H1 (cell line): Measurements from ENCODE around the gene SENP3. TPM values are rescaled to one million over a fixed set of nuclear protein-coding genes. Genes with fewer than 3 reads are reported as not detected.

ENCODE experiments used
- BACH1 ChIP-seq: IDR thresholded peaks from 2 replicates; pipeline ENCODE4 v1.6.1; 2012; ENCODE audit warnings: low read length, improper control_type of control experiment
- CBX8 ChIP-seq: fragments of 300-800, 300-1000 bp; sonication (generic); IDR thresholded peaks from 2 replicates; pipeline ENCODE4 v1.7.1; 2016; ENCODE audit warnings: low read depth, low read length, borderline replicate concordance
- CREB1 ChIP-seq: IDR thresholded peaks from 2 replicates; pipeline ENCODE4 v1.6.1; 2012; ENCODE audit warnings: inconsistent platforms
- KDM4A ChIP-seq: IDR thresholded peaks from one replicate; pipeline ENCODE4 v1.7.1; 2012; ENCODE audit warnings: low read depth, mild to moderate bottlenecking, moderate library complexity, low read length, inconsistent platforms; ENCODE audit not compliant: severe bottlenecking
- MAFK ChIP-seq: IDR thresholded peaks from 2 replicates; pipeline ENCODE4 v1.6.1; 2012; ENCODE audit warnings: low read depth, mild to moderate bottlenecking, improper control_type of control experiment, low read length
- RAD21 ChIP-seq, 2 experiments: IDR thresholded peaks in 1 of 2; conservative IDR thresholded peaks in 1 of 2; 2 replicates each; pipeline ENCODE4 v1.6.1; 2011; ENCODE audit warnings: low read depth in 2 of 2, low read length in 2 of 2, improper control_type of control experiment in 1 of 2, inconsistent platforms in 1 of 2, mild to moderate bottlenecking in 1 of 2, moderate library complexity in 1 of 2
- TAF7 ChIP-seq: optimal IDR thresholded peaks from 2 replicates; pipeline ENCODE3; 2011; ENCODE audit warnings: low read depth, mild to moderate bottlenecking, inconsistent platforms, low read length, moderate library complexity, borderline replicate concordance
- polyA plus RNA-seq, 7 experiments: library from polyadenylated mRNA; depleted of rRNA in 3 of 7; stranded (reverse) in 5 of 7; unstranded in 2 of 7; fragments of >200 nt in 5 of 7; fragments of 200-250 nt in 2 of 7; gene quantifications; 1 replicate in 5 of 7; 2 replicates in 1 of 7; 4 replicates in 1 of 7; pipeline versions ENCODE4 v1.2.1 to v1.2.3, GENCODE V29; 2011 to 2013; ENCODE audit warnings: missing spikeins in 2 of 7, mixed read lengths in 2 of 7
- total RNA-seq: library from RNA; stranded (reverse); fragmentation: NEBNext Ultra II Directional; extraction: Animal tissue kit (Norgen Biotek cat#: 25700); gene quantifications from 2 replicates; pipeline ENCODE4 v1.2.1, GENCODE V29; 2021
- TF ChIP-seq, protein P1 (sequence below), 3 experiments: IDR thresholded peaks; 1 replicate in 2 of 3; 2 replicates in 1 of 3; pipeline versions ENCODE4 v1.5.1 to v1.6.1; 2011; ENCODE audit warnings: low read length in 3 of 3, mild to moderate bottlenecking in 3 of 3, inconsistent platforms in 2 of 3, low read depth in 1 of 3, moderate library complexity in 1 of 3; ENCODE audit not compliant: insufficient read depth in 1 of 3; ENCODE audit errors: control extremely low read depth in 1 of 3
- TF ChIP-seq, protein P2 (sequence below): IDR thresholded peaks from 2 replicates; pipeline ENCODE4 v1.6.1; 2011; ENCODE audit warnings: low read length, improper control_type of control experiment

SENP3 gene
- total and polyA plus RNA-seq, 2 of the 8 experiments (the other 6 are each of a cell fraction or from before 2014, with no cell fraction given) = 86.2 to 129 TPM

DNA sequence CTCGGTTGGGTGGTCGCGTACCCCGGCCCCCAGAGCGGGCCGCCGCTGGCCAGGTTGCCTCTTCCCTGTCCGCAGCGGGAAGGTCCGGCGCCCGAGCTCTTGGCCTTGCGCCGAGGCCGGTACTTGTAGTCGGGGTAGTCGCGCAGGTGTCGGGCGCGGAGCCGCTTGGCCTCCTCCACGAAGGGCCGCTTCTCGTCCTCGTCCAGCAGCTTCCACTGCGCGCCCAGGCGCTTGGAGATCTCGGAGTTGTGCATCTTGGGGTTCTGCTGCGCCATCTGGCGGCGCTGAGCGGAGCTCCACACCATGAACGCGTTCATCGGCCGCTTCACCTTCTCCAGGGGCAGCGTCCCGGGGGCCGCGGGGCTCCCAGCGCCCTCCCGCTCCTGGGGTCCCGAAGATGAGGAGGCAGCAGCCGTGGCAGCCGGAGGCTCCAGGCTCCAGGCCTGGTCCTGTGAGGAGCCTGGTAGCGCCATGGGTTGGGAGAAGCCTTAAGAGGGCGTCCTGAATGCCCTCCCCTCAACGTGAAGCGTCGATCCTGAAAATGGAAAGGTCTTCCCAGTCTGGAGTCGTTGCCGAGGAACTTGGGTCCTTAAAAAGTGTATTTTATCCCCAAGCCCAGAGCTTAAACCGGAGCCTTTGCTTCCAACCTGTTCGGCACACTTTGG lies 27.6 kb downstream of the SENP3 start (continued):
- TF ChIP-seq, protein P1, sequence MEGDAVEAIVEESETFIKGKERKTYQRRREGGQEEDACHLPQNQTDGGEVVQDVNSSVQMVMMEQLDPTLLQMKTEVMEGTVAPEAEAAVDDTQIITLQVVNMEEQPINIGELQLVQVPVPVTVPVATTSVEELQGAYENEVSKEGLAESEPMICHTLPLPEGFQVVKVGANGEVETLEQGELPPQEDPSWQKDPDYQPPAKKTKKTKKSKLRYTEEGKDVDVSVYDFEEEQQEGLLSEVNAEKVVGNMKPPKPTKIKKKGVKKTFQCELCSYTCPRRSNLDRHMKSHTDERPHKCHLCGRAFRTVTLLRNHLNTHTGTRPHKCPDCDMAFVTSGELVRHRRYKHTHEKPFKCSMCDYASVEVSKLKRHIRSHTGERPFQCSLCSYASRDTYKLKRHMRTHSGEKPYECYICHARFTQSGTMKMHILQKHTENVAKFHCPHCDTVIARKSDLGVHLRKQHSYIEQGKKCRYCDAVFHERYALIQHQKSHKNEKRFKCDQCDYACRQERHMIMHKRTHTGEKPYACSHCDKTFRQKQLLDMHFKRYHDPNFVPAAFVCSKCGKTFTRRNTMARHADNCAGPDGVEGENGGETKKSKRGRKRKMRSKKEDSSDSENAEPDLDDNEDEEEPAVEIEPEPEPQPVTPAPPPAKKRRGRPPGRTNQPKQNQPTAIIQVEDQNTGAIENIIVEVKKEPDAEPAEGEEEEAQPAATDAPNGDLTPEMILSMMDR (IDR thresholded peaks at IDR 0.05; ENCODE audit: control extremely low read depth in 1 of 3, insufficient read depth in 1 of 3, low read depth in 1 of 3, low read length in 3 of 3) = peak; percentile 86 to 92 (median 91)
- TF ChIP-seq MAFK = no peak
- TF ChIP-seq CBX8 = no peak
- TF ChIP-seq RAD21 (IDR thresholded peaks at IDR 0.05 in 1 of 2, conservative IDR thresholded peaks at IDR 0.05 in 1 of 2; ENCODE audit: low read depth in 2 of 2, low read length in 2 of 2) = peak; percentile 66 to 83
- TF ChIP-seq BACH1 = peak; percentile 32; the same call in 1 of the 2 replicates
- TF ChIP-seq KDM4A = peak; percentile 32
- TF ChIP-seq TAF7 = peak; percentile 43
- TF ChIP-seq, protein P2, sequence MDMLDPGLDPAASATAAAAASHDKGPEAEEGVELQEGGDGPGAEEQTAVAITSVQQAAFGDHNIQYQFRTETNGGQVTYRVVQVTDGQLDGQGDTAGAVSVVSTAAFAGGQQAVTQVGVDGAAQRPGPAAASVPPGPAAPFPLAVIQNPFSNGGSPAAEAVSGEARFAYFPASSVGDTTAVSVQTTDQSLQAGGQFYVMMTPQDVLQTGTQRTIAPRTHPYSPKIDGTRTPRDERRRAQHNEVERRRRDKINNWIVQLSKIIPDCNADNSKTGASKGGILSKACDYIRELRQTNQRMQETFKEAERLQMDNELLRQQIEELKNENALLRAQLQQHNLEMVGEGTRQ = no peak
- TF ChIP-seq CREB1 = 0 out of 2 replicates have a peak, but pooled peaks have one; percentile 42
